ENCODE results near the gene PROSER1. TPM values are rescaled to one million over a fixed set of nuclear protein-coding genes. Genes with fewer than 3 reads are reported as not detected.

PROSER1 gene
- total RNA-seq, 4 donors from 2014 or later: 8.8 to 17.5 (median 14.9) TPM

DNA sequence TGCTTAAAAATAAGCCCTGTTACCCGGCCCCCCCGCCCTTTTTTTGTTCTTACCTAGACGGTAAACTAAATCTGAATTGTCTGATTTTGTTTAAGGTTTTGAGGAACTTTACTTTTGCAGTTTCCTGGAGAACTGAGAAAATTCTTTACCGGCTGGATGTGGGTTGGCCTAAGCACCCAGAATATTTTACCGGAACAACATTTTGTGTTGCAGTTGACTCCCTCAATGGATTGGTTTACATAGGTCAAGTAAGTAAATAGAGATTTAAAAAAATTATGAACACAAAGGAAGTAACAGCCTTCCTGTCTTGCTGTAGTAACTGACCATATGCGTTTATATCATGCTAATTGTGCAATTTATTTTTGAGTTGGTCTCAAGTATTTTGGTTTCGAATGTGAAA is 1.2 kb upstream of the PROSER1 start:
- WGBS, 2 donors: 7 to 15% methylated on average over 7 of the region's 7 CpGs
- TF ChIP-seq POLR2A (IDR thresholded peaks at IDR 0.05): no peak
- TF ChIP-seq, protein P1, sequence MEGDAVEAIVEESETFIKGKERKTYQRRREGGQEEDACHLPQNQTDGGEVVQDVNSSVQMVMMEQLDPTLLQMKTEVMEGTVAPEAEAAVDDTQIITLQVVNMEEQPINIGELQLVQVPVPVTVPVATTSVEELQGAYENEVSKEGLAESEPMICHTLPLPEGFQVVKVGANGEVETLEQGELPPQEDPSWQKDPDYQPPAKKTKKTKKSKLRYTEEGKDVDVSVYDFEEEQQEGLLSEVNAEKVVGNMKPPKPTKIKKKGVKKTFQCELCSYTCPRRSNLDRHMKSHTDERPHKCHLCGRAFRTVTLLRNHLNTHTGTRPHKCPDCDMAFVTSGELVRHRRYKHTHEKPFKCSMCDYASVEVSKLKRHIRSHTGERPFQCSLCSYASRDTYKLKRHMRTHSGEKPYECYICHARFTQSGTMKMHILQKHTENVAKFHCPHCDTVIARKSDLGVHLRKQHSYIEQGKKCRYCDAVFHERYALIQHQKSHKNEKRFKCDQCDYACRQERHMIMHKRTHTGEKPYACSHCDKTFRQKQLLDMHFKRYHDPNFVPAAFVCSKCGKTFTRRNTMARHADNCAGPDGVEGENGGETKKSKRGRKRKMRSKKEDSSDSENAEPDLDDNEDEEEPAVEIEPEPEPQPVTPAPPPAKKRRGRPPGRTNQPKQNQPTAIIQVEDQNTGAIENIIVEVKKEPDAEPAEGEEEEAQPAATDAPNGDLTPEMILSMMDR (IDR thresholded peaks at IDR 0.05): no peak
- DNase-seq: no peak
- Histone ChIP-seq H3K36me3 (peaks cover 0 to 8% (median 0%) of the 10 kb centered on the region in 3 donors), H3K9me3 (no peaks in the 10 kb centered on the region), H3K27me3 (no peaks in the 10 kb centered on the region), H3K27ac (peak overlapping the region; percentile 80 to 92 (median 83)), H3K4me1 (peaks cover 5 to 60% (median 30%) of the 10 kb centered on the region in 3 donors), H3K4me3 (peak overlapping the region; percentile 90 to 98 (median 94))
- intact Hi-C loops (cut with DNase I): no loop called here

DNA sequence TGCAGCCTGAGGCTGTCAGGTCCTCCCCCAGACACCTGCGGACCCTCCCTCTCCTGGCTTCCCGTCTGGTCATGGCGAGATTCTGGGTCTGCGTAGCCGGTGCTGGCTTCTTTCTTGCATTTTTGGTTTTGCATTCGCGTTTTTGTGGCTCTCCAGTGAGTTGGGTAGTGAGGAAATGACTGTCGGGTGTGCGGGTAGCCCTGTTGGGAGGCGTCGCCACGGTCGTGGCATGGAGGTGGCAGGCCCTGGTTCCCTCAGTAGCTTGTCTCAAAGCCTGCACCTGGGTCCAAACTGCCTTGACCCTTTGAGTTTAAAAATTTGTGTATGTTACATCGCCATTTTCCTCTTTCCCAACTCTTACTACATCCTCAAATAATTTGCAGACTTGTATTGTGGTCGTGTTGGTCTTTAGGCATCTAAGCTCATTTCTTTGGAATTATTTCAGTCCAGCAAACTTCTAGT is 711 bp upstream of the PROSER1 start:
- peak; percentile 11 for DNase-seq
- Histone ChIP-seq H3K4me1 (peaks cover 5 to 64% (median 32%) of the 10 kb centered on the region in 3 donors), H3K27ac (peak overlapping the region; percentile 80 to 92 (median 83)), H3K4me3 (peak overlapping the region; percentile 90 to 98 (median 94)), H3K27me3 (no peaks in the 10 kb centered on the region), H3K36me3 (peaks cover 0 to 4% (median 0%) of the 10 kb centered on the region in 3 donors), H3K9me3 (no peaks in the 10 kb centered on the region)
- TF ChIP-seq, protein P1 (IDR thresholded peaks at IDR 0.05): no peak
- no peak for TF ChIP-seq POLR2A (IDR thresholded peaks at IDR 0.05)
- WGBS, 2 donors: 0 to 1% methylated on average over 14 to 15 of the region's 15 CpGs
- intact Hi-C loops (cut with DNase I): no loop called here

DNA sequence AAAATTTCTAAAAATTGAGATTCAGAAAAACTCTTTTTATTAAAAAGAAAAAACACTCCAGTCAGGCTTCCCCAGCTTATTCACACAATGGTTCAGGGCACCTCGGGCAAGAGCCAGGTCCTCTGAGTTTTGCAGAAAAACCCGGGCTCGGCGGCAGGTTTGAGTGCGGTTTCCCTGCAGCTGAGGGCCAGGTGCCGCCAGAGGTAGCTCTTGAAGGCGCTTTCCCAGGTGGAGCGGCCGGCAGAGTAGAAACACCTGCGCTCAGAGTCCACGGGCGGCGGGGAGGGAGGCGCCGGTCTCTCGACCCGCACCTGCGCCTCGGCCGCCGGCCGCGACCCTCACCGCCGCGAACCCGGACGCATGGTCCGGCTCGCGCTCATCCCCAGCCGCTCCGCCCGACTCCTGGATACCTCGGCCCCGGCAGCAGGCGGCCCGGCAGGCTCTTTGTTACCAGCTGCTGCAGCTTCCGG is 444 bp downstream of the PROSER1 start:
- Histone ChIP-seq H3K4me1 (peaks cover 5 to 64% (median 32%) of the 10 kb centered on the region in 3 donors), H3K27me3 (no peaks in the 10 kb centered on the region), H3K9me3 (no peaks in the 10 kb centered on the region), H3K27ac (peak overlapping the region; percentile 80 to 92 (median 83)), H3K4me3 (peak overlapping the region; percentile 90 to 98 (median 94)), H3K36me3 (no peaks in the 10 kb centered on the region)
- 4 to 5% methylated on average over 4 to 5 of the region's 39 CpGs for WGBS, 2 donors
- TF ChIP-seq, protein P1 (IDR thresholded peaks at IDR 0.05): no peak
- peak in 1 of 4 donors; percentile 22 for TF ChIP-seq POLR2A (IDR thresholded peaks at IDR 0.05)
- intact Hi-C loops (cut with DNase I): no loop called here
- no peak for DNase-seq

DNA sequence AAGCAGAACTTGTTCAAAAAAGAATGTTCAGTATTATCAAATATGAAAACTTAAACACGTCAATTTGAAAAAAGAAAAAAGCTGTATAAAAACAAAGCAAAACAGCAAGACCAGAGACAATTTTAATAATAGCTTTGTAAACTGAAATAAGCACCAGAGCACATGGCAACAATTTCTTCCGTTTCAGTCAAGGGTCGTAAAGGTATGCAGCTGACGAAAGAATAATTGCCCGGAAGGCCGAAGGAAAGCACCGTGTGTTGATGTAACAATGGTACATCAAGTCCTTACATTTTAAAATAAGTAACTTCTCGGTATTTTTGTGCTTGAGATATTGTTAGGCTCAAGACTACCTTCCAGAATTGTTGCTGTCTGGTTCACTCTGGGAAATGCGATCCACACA is 1.7 kb downstream of the PROSER1 start:
- TF ChIP-seq, protein P1 (IDR thresholded peaks at IDR 0.05): no peak
- no peak for TF ChIP-seq POLR2A (IDR thresholded peaks at IDR 0.05)
- Histone ChIP-seq H3K27ac (peak overlapping the region in 1 of 4 donors; percentile 16), H3K36me3 (peaks cover 0 to 3% (median 0%) of the 10 kb centered on the region in 3 donors), H3K4me1 (peaks cover 5 to 60% (median 32%) of the 10 kb centered on the region in 3 donors), H3K9me3 (no peaks in the 10 kb centered on the region), H3K4me3 (peak overlapping the region; percentile 90 to 98 (median 94)), H3K27me3 (no peaks in the 10 kb centered on the region)
- intact Hi-C loops (cut with DNase I): no loop called here
- DNase-seq: no peak
- 1 to 2% methylated on average over 9 of the region's 9 CpGs for WGBS, 2 donors

DNA sequence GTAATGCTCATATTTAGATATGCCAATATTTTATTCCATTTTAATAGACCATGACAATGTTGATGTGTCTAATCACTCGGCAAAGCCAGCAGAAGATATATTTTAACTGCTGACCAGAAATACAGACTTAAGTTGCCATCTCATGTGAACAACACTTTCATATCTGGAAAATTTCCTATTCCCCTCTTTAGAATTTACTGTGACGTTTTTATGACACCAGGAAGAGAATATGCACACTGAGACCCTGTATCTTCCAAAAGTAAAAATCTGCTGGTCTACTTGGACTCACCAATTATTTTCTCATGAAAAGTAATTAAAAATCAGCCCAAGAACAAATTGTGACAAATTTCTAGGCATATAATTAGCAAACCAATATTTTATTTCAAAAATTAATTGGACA is 2.1 kb downstream of the PROSER1 start:
- H3K4me3 ChIP-seq: peak overlapping the region; percentile 90 to 98 (median 94)
- no peaks in the 10 kb centered on the region for H3K27me3 ChIP-seq
- 15 to 40% methylated on average over 2 of the region's 2 CpGs for WGBS, 2 donors
- intact Hi-C loops (cut with DNase I): no loop called here
- H3K36me3 ChIP-seq: peaks cover 0 to 7% (median 0%) of the 10 kb centered on the region in 3 donors
- H3K4me1 ChIP-seq: peaks cover 5 to 55% (median 32%) of the 10 kb centered on the region in 3 donors
- no peak overlapping the region for H3K27ac ChIP-seq
- TF ChIP-seq, protein P1 (IDR thresholded peaks at IDR 0.05): no peak
- no peak for TF ChIP-seq POLR2A (IDR thresholded peaks at IDR 0.05)
- no peak for DNase-seq
- no peaks in the 10 kb centered on the region for H3K9me3 ChIP-seq
